ENCODE results near the gene ZNF566.

The ZNF566 gene

DNA sequence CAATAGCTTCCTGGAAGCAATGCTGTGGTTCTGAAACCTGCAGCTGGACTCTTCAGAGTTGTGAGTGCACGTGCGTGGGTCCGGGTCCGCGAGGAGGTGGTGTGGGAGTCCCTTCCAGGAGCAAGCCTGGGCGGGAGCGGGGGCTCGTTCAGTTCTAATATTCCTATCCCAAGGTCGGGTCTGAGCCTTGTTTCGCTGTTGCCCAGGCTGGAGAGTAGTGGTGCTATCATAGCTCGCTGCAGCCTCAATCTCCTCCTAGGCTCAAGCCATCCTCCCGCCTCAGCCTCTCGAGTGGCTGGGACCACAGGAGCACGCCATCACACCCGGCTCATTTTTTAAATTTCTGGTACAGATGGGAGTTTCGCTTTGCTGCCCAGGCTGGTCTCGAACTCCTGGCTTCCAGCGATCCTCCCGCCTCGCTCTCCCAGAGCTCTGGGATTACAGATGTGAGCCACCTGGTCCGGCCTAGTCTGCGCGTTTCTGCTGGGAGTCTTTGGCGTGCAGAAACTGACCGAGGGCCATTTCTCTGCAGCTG, 71.5 kb downstream of the ZNF566 start:
- H3K27me3 Mint-ChIP-seq (ENCODE audit: low read depth): peaks cover 9% of the 10 kb centered on the region
- H3K4me1 Mint-ChIP-seq (ENCODE audit: low read depth): peaks cover 16% of the 10 kb centered on the region
- H3K9me3 Mint-ChIP-seq: peaks cover 53% of the 10 kb centered on the region
- peak overlapping the region; percentile 93 for H3K27ac Mint-ChIP-seq
- H3K36me3 Mint-ChIP-seq (ENCODE audit: low read depth): peaks cover 28% of the 10 kb centered on the region
- H3K4me3 Mint-ChIP-seq: peak overlapping the region; percentile 96

- Mint-ChIP-seq H3K27me3 (ENCODE audit: low read depth) (no peaks in the 10 kb centered on the region), H3K4me3 (no peak overlapping the region), H3K4me1 (ENCODE audit: low read depth) (no peaks in the 10 kb centered on the region), H3K9me3 (peaks cover 58% of the 10 kb centered on the region), H3K27ac (no peak overlapping the region), H3K36me3 (ENCODE audit: low read depth) (peaks cover 57% of the 10 kb centered on the region)
Measured at GRCh38 chr19:36409841-36410240, 79.5 kb downstream of the ZNF566 start.

- peaks cover 68% of the 10 kb centered on the region for H3K36me3 Mint-ChIP-seq (ENCODE audit: low read depth)
- H3K27me3 Mint-ChIP-seq (ENCODE audit: low read depth): no peaks in the 10 kb centered on the region
- no peak overlapping the region for H3K4me3 Mint-ChIP-seq
- no peak overlapping the region for H3K27ac Mint-ChIP-seq
- H3K4me1 Mint-ChIP-seq (ENCODE audit: low read depth): no peaks in the 10 kb centered on the region
- peaks cover 63% of the 10 kb centered on the region for H3K9me3 Mint-ChIP-seq
Measured at GRCh38 chr19:36408101-36408500, 81.3 kb downstream of the ZNF566 start.

DNA sequence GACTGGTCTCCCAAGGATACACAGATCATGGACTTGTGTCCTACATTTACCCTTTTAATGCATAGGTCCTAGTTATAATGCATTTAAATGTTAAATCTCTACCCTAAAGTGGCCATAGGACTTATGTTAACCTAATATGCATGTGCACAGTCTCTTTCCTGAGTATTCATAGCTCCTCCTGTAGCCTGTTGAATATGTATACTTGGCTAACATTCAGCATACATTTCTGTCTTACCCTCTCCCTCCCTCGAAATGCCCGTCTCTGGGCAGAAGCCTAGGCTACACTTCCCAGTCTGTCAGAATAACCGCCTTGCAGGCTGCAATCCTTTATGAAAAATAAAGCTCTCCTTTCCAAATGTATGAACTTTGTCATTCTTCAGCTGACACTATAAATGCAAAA, 84.9 kb downstream of the ZNF566 start:
- no peaks in the 10 kb centered on the region for H3K27me3 Mint-ChIP-seq (ENCODE audit: low read depth)
- peaks cover 74% of the 10 kb centered on the region for H3K36me3 Mint-ChIP-seq (ENCODE audit: low read depth)

DNA sequence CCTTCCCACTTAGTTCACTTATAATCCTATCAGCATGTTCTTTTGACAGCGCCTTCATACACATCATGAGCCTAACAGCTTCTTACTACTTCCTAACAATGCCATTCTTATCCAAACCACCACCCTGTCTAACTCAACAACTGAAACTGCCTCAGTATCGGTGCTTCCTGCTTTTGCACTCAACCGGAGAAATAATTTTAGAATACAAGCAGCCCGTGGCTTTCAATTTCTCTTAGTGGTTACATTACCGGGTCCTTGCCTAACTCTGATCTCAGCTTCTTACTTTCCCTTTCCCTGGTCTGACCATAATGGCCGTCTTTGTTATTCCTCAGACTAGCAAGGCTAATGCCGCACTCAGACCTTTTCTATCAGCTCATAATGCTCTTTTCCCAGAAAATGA, 87.9 kb downstream of the ZNF566 start:
- Mint-ChIP-seq H3K27me3 (ENCODE audit: low read depth) (no peaks in the 10 kb centered on the region), H3K36me3 (ENCODE audit: low read depth) (peaks cover 67% of the 10 kb centered on the region), H3K4me1 (ENCODE audit: low read depth) (no peaks in the 10 kb centered on the region), H3K9me3 (peaks cover 49% of the 10 kb centered on the region), H3K27ac (no peak overlapping the region), H3K4me3 (no peak overlapping the region)

More for the DNA sequence above, 84.9 kb downstream of the ZNF566 start:
- Mint-ChIP-seq H3K4me3 (no peak overlapping the region), H3K4me1 (ENCODE audit: low read depth) (no peaks in the 10 kb centered on the region), H3K9me3 (peaks cover 56% of the 10 kb centered on the region), H3K27ac (no peak overlapping the region)

GRCh38 chr19:36398571-36398970, 90.8 kb downstream of the ZNF566 start:
- peaks cover 64% of the 10 kb centered on the region for H3K36me3 Mint-ChIP-seq (ENCODE audit: low read depth)
- H3K27ac Mint-ChIP-seq: no peak overlapping the region
- no peaks in the 10 kb centered on the region for H3K4me1 Mint-ChIP-seq (ENCODE audit: low read depth)
- no peaks in the 10 kb centered on the region for H3K27me3 Mint-ChIP-seq (ENCODE audit: low read depth)
- H3K9me3 Mint-ChIP-seq: peaks cover 49% of the 10 kb centered on the region
- no peak overlapping the region for H3K4me3 Mint-ChIP-seq
